ENCODE data around the gene RNGTT. TPM values are rescaled to one million over a fixed set of nuclear protein-coding genes. Genes with fewer than 3 reads are reported as not detected.

The RNGTT gene
- polyA plus RNA-seq, 1 donor, result 10.1 TPM

DNA sequence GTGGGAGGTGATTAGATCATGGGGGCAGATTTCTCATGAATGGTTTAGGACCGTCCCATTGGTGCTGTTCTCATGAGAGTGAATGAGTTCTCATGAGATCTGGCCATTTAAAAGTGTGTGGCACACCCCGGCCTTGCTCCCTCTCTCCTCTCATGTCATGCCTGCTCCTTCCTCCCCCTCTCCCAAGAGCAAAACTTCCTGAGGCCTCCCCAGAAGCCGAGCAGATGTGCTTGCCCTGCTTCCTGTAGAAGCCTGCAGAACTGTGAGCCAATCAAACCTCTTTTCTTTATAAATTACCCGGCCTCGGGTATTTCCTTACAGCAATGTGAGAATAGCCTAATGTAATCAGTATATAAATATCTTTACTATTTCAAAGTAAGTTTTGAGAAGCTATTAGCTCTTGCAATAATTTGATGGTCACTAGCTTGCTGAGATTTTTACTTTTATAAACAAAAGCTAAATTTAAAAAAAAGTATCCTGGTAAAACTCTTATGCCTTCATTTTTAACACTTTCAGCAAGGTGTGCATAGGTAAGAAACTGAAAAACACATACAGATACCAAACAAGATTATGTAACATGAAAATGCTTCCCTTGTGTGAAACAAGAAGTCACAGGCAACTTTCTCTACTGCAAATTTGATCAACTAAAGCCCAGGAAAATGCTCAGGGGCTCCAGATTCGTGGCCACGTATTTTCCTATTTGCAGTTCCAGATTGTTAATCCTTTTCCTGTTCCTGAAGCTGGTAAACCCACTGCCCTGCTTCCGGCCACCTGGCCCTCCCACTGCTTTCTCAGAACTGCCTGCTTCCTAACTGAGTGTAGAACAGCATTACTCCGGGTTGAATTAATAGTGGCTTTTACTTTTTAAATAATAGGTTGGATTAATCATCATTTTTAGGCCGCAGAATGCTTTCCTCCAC lies 402.1 kb downstream of the RNGTT start:
- DNase-seq (ENCODE audit: low read depth), result no peak

Other genes starting within 250 kb of the RNGTT start
- 102 TPM for gene PNRC1, start 117.1 kb upstream of the RNGTT start, polyA plus RNA-seq (ENCODE audit: insufficient read length)
- 3.8 TPM for gene SRSF12, start 154.5 kb upstream of the RNGTT start, polyA plus RNA-seq (ENCODE audit: insufficient read length)
- gene PM20D2, start 182.4 kb upstream of the RNGTT start, polyA plus RNA-seq (ENCODE audit: insufficient read length), result 49.7 TPM